Spinal cord (tissue), 10 donors: ENCODE measurements around the gene PPARG. TPM values are rescaled to one million over a fixed set of nuclear protein-coding genes. Genes with fewer than 3 reads are reported as not detected.
"Not testable (repeated sequence)": the region's sequence is repeated elsewhere in the genome, so short reads cannot be mapped to it uniquely, and the experiment has no call there.

ENCODE experiments used
- DNase-seq, 6 donors: peaks; one replicate each; pipeline versions ENCODE4 v3.0.0 to v3.0.0-alpha.2; 2013 to 2015; ENCODE audit warnings: low spot score in 6 of 6, low read depth in 4 of 6
- H3K27ac ChIP-seq: one replicate; pipeline ENCODE4 v1.5.1; 2013; ENCODE audit warnings: low read depth, low read length, control low read depth
- H3K27me3 ChIP-seq: one replicate; pipeline ENCODE4 v1.6.1; 2013; ENCODE audit warnings: low read length; ENCODE audit not compliant: control insufficient read depth, insufficient read depth
- H3K36me3 ChIP-seq: one replicate; pipeline ENCODE4 v1.6.1; 2013; ENCODE audit warnings: low read length; ENCODE audit not compliant: control insufficient read depth, insufficient read depth
- H3K4me1 ChIP-seq: one replicate; pipeline ENCODE4 v1.6.1; 2013; ENCODE audit warnings: low read length; ENCODE audit not compliant: control insufficient read depth, insufficient read depth
- H3K4me3 ChIP-seq: one replicate; pipeline ENCODE4 v1.5.1; 2013; ENCODE audit warnings: low read depth, low read length, control low read depth
- H3K9me3 ChIP-seq: one replicate; pipeline ENCODE4 v1.6.1; 2013; ENCODE audit warnings: low read length; ENCODE audit not compliant: control insufficient read depth, insufficient read depth
- WGBS: methylation state at CpG from one replicate; pipeline ENCODE4 v1.1.5; 2013; ENCODE audit warnings: missing lambda C conversion rate; ENCODE audit not compliant: insufficient coverage; 5-methylcytosine and 5-hydroxymethylcytosine counted together
- polyA plus RNA-seq, 2 donors: library from polyadenylated mRNA; unstranded; fragments of 120-200 nt; gene quantifications; one replicate each; pipeline ENCODE4 v1.2.1, GENCODE V29; 2013; ENCODE audit not compliant: insufficient read length in 2 of 2
- total RNA-seq, 2 donors: library from RNA; depleted of rRNA in 1 of 2; stranded (reverse); fragments of 120-200 nt in 1 of 2; fragments of >200 nt in 1 of 2; gene quantifications; one replicate each; pipeline versions ENCODE4 v1.2.3 to v1.2.4, GENCODE V29; 2013 to 2014
- donor health status: healthy.

PPARG gene
- total and polyA plus RNA-seq, 4 donors: 3.0 to 7.1 (median 3.8) TPM

DNA sequence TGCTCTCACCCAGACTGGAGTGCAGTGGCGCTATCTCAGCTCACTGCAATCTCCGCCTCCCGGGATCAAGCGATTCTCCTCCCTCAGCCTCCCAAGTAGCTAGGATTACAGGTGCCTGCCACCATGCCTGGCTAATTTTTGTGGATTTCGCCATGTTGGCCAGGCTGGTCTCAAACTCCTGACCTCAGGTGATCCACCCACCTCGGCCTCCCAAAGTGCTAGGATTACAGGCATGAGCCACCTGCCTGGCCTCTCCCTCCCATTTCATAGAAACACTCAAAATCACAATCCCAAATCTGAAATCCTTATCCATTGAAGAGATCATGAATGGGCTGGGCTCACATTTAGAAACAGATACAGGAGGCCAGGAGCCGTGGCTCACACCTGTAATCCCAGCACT is 180.4 kb downstream of the PPARG start:
- DNase-seq, H3K27me3 ChIP-seq, H3K36me3 ChIP-seq, H3K4me1 ChIP-seq, H3K9me3 ChIP-seq, H3K27ac ChIP-seq, H3K4me3 ChIP-seq: not testable (repeated sequence)
- WGBS: 95% methylated on average over 6 of the region's 7 CpGs

- 86% methylated on average over 3 of the region's 5 CpGs for WGBS
- DNase-seq: no peak
- no peak overlapping the region for H3K4me3 ChIP-seq
- H3K9me3 ChIP-seq: no peaks in the 10 kb centered on the region
- no peaks in the 10 kb centered on the region for H3K36me3 ChIP-seq
- H3K4me1 ChIP-seq: no peaks in the 10 kb centered on the region
- H3K27me3 ChIP-seq: no peaks in the 10 kb centered on the region
- no peak overlapping the region for H3K27ac ChIP-seq
These were observed 181.2 kb downstream of the PPARG start for GRCh38 chr3:12470111-12470510.

- Histone ChIP-seq H3K4me1 (no peaks in the 10 kb centered on the region), H3K27me3 (no peaks in the 10 kb centered on the region), H3K27ac (no peak overlapping the region), H3K9me3 (no peaks in the 10 kb centered on the region), H3K4me3 (no peak overlapping the region), H3K36me3 (no peaks in the 10 kb centered on the region)
- no peak for DNase-seq
- 63% methylated on average over 2 of the region's 3 CpGs for WGBS
These were observed 181.8 kb downstream of the PPARG start for GRCh38 chr3:12470680-12471079.

- no peak overlapping the region for H3K4me3 ChIP-seq
- no peaks in the 10 kb centered on the region for H3K9me3 ChIP-seq
- WGBS: 72% methylated on average over 11 of the region's 11 CpGs
- no peaks in the 10 kb centered on the region for H3K27me3 ChIP-seq
- no peaks in the 10 kb centered on the region for H3K36me3 ChIP-seq
- H3K27ac ChIP-seq: no peak overlapping the region
- no peak for DNase-seq
- H3K4me1 ChIP-seq: no peaks in the 10 kb centered on the region
These were observed 182.4 kb downstream of the PPARG start for GRCh38 chr3:12471241-12471640.

DNA sequence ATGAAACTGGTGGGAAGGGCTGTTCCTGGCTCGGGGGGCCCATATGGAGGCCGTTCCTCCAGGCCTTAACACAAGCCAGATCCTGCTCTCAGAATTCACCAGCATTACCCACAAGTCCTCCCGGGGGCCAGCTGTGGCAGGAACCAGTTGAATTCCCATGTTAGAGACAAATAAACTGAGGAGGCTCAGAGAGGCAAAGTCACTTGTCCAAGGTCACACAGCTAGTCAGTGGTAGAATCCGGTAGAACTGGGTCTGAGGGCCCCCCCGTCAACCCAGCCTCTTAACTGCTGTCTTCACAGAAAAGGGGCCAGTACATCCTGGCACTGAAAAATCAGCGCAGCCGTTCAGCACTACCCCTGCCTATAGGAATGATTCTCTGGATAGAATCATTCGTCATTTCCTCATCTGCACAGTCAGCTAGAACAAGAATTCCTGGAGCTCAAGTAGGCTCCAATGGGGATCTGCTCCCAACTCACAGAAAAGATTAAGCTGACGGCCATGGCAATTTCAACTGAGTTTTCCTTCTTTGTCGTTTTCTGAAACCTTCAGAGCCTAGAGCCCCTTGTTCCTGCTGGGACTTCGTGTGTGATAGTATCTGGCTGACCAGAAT is 183.2 kb downstream of the PPARG start:
- H3K9me3 ChIP-seq: no peaks in the 10 kb centered on the region
- no peaks in the 10 kb centered on the region for H3K27me3 ChIP-seq
- no peaks in the 10 kb centered on the region for H3K36me3 ChIP-seq
- no peak for DNase-seq
- H3K27ac ChIP-seq: no peak overlapping the region
- WGBS: 79% methylated on average over 7 of the region's 11 CpGs
- no peak overlapping the region for H3K4me3 ChIP-seq
- H3K4me1 ChIP-seq: no peaks in the 10 kb centered on the region

- H3K9me3 ChIP-seq: no peaks in the 10 kb centered on the region
- no peaks in the 10 kb centered on the region for H3K4me1 ChIP-seq
- H3K4me3 ChIP-seq: no peak overlapping the region
- 100% methylated on average over 3 of the region's 5 CpGs for WGBS
- H3K27me3 ChIP-seq: no peaks in the 10 kb centered on the region
- DNase-seq: no peak
- no peak overlapping the region for H3K27ac ChIP-seq
- no peaks in the 10 kb centered on the region for H3K36me3 ChIP-seq
These were observed 183.9 kb downstream of the PPARG start for GRCh38 chr3:12472796-12473195.

DNA sequence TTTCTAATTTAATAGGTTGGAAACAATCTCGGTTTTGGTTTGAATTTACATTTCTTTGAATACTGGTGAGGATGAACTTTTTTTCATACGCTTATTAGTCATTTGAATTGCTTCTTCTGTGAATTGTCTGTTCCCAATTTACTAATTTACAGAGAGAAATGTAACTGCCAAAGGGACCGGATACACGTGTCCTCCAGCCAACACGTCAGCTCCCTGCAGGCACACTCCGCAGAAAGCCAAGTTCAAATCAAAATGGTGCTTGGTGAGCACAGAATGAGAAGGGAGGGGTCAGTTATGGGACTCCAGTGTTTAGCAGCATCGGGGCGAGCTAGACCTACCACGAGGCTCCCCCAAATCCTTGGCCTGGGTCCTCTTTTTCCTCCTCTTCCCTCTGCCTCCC is 184.6 kb downstream of the PPARG start:
- WGBS: no CpG with 5 or more reads among the region's 9 CpGs
- no peak for DNase-seq
- H3K4me1 ChIP-seq: no peaks in the 10 kb centered on the region
- H3K4me3 ChIP-seq: no peak overlapping the region
- H3K27ac ChIP-seq: no peak overlapping the region
- H3K36me3 ChIP-seq: no peaks in the 10 kb centered on the region
- no peaks in the 10 kb centered on the region for H3K27me3 ChIP-seq
- H3K9me3 ChIP-seq: no peaks in the 10 kb centered on the region

DNA sequence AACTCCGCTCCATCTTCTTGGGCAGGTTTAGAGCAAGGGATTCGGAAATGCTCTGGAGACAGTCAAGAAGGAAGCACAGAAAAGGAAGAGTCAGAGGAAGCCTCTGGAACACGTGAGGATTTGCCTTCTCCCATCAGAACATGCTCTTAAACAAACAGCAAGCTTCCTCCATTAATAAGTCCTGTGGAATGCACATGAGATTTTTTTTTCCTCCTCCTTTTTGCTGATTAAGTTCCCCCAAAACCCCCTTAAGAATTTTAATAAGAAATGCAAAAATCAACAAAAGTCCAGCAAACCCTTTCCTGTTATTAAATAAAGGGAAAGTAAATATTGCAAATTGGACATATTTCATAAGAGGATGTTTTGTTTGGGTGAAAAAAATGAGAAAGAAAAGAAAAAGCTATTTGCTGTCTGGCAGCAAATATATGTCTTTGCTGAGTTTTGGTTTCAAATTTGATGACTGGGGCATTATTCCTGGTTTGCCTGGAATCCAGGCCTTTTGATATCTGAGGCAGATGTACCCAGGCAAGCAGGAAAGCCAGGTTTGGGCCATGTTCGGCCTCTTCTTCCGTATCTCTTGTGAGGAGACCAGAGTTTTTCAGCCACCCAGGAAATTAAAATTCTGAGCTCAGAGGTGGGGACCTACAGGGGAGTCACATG is 187.5 kb downstream of the PPARG start:
- H3K27me3 ChIP-seq: no peaks in the 10 kb centered on the region
- H3K9me3 ChIP-seq: no peaks in the 10 kb centered on the region
- no peak overlapping the region for H3K27ac ChIP-seq
- H3K4me3 ChIP-seq: no peak overlapping the region
- H3K4me1 ChIP-seq: peaks cover 5% of the 10 kb centered on the region
- DNase-seq: no peak
- 96% methylated on average over 4 of the region's 5 CpGs for WGBS
- H3K36me3 ChIP-seq: no peaks in the 10 kb centered on the region

- Histone ChIP-seq H3K27ac (no peak overlapping the region), H3K27me3 (no peaks in the 10 kb centered on the region), H3K4me1 (peaks cover 5% of the 10 kb centered on the region), H3K9me3 (no peaks in the 10 kb centered on the region), H3K4me3 (no peak overlapping the region), H3K36me3 (no peaks in the 10 kb centered on the region)
- WGBS: 100% methylated on average over 3 of the region's 5 CpGs
- DNase-seq: no peak
These were observed 188.4 kb downstream of the PPARG start for GRCh38 chr3:12477256-12477655.

DNA sequence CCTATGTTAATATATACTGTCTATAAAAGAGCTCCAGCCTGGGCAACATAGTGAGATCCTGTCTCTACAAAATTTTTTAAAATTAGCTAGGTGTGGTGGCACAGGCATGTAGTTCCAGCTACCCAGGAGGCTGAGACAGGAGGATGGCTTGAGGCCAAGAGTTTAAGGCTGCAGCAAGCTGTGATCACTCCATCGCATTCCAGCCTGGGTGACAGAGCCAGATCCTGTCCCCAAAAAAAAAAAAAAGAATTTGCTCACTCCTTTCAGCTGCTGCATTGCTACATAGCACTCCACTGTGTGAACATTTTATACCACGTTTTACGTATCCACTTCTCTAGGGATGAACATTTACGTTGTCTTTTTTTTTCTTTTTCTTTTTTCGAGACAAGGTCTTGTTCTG is 189.5 kb downstream of the PPARG start:
- 83% methylated on average over 5 of the region's 5 CpGs for WGBS
- H3K27ac ChIP-seq: no peak overlapping the region
- DNase-seq: peak in 1 of 6 donors; percentile 8
- H3K9me3 ChIP-seq: no peaks in the 10 kb centered on the region
- no peaks in the 10 kb centered on the region for H3K27me3 ChIP-seq
- no peak overlapping the region for H3K4me3 ChIP-seq
- peaks cover 9% of the 10 kb centered on the region for H3K4me1 ChIP-seq
- H3K36me3 ChIP-seq: no peaks in the 10 kb centered on the region
